Mesenchymal stem cell (in vitro differentiated cells and primary cell): Measurements from ENCODE around the gene GADD45B.

Source experiments
- DNase-seq: peaks from one replicate; pipeline ENCODE4 v3.0.0-alpha.2; 2013
- H2AFZ ChIP-seq: one replicate; pipeline ENCODE4 v1.6.1; 2013; ENCODE audit warnings: low read depth, mild to moderate bottlenecking, control low read depth, inconsistent platforms, low read length, moderate library complexity
- H2AK5ac ChIP-seq: 2 replicates; pipeline ENCODE4 v1.6.1; 2013; ENCODE audit warnings: low read length, moderate library complexity, mild to moderate bottlenecking, inconsistent platforms; ENCODE audit not compliant: severe bottlenecking
- H2BK120ac ChIP-seq: one replicate; pipeline ENCODE4 v1.6.1; 2013; ENCODE audit warnings: low read depth, mild to moderate bottlenecking, inconsistent platforms, low read length, moderate library complexity
- H2BK12ac ChIP-seq, 2 experiments: one replicate each; pipeline ENCODE4 v1.6.1; 2013; ENCODE audit warnings: inconsistent platforms in 2 of 2, low read length in 2 of 2, mild to moderate bottlenecking in 2 of 2, moderate library complexity in 2 of 2, control low read depth in 1 of 2
- H2BK15ac ChIP-seq: one replicate; pipeline ENCODE4 v1.6.1; 2013; ENCODE audit warnings: mild to moderate bottlenecking, low read depth, inconsistent platforms; ENCODE audit not compliant: poor library complexity, severe bottlenecking
- H2BK5ac ChIP-seq: 2 replicates; pipeline ENCODE4 v1.6.1; 2013; ENCODE audit warnings: low read depth, mild to moderate bottlenecking, low read length, control low read depth, inconsistent platforms; ENCODE audit not compliant: poor library complexity, severe bottlenecking
- H3K14ac ChIP-seq, 2 experiments: one replicate each; pipeline ENCODE4 v1.6.1; 2013; ENCODE audit warnings: inconsistent platforms in 2 of 2, low read length in 2 of 2, control low read depth in 1 of 2, mild to moderate bottlenecking in 1 of 2, moderate library complexity in 1 of 2
- H3K18ac ChIP-seq, 2 experiments: one replicate each; pipeline ENCODE4 v1.6.1; 2013; ENCODE audit warnings: inconsistent platforms in 2 of 2, low read length in 2 of 2, control low read depth in 1 of 2, low read depth in 1 of 2, mild to moderate bottlenecking in 1 of 2
- H3K23ac ChIP-seq, 2 experiments: one replicate each; pipeline ENCODE4 v1.6.1; 2013; ENCODE audit warnings: inconsistent platforms in 2 of 2, low read length in 2 of 2, mild to moderate bottlenecking in 2 of 2, moderate library complexity in 2 of 2, control low read depth in 1 of 2
- H3K27ac ChIP-seq: 2 replicates; pipeline ENCODE4 v1.5.1; 2013; ENCODE audit warnings: mild to moderate bottlenecking, moderate library complexity, low read length, control low read depth, inconsistent platforms; ENCODE audit not compliant: poor library complexity, severe bottlenecking
- H3K27me3 ChIP-seq, 2 experiments: 2 replicates each; pipeline versions ENCODE4 v1.6.1 to v1.7.0; 2013; ENCODE audit warnings: low read length in 2 of 2, mild to moderate bottlenecking in 2 of 2, moderate library complexity in 2 of 2, control low read depth in 1 of 2, inconsistent platforms in 1 of 2; ENCODE audit not compliant: control insufficient read depth in 1 of 2, insufficient read depth in 1 of 2
- H3K36me3 ChIP-seq, 2 experiments: 2 replicates each; pipeline versions ENCODE4 v1.6.1 to v1.7.0; 2013; ENCODE audit warnings: low read length in 2 of 2, control low read depth in 1 of 2, inconsistent platforms in 1 of 2, low read depth in 1 of 2, mild to moderate bottlenecking in 1 of 2; ENCODE audit not compliant: insufficient read depth in 2 of 2, control insufficient read depth in 1 of 2
- H3K4ac ChIP-seq, 2 experiments: one replicate each; pipeline ENCODE4 v1.6.1; 2013; ENCODE audit warnings: inconsistent platforms in 2 of 2, low read length in 2 of 2, mild to moderate bottlenecking in 2 of 2, moderate library complexity in 2 of 2, control low read depth in 1 of 2, low read depth in 1 of 2
- H3K4me1 ChIP-seq: 2 replicates; pipeline ENCODE4 v1.6.1; 2013; ENCODE audit warnings: low read depth, low read length, control low read depth; ENCODE audit not compliant: control insufficient read depth, insufficient read depth
- H3K4me2 ChIP-seq: 2 replicates; pipeline ENCODE4 v1.6.1; 2013; ENCODE audit warnings: low read length, mild to moderate bottlenecking, inconsistent platforms; ENCODE audit not compliant: poor library complexity, severe bottlenecking
- H3K4me3 ChIP-seq, 2 experiments: 2 replicates each; pipeline versions ENCODE4 v1.5.1 to v1.7.0; 2013; ENCODE audit warnings: low read length in 2 of 2, mild to moderate bottlenecking in 2 of 2, control low read depth in 1 of 2, low read depth in 1 of 2; ENCODE audit not compliant: insufficient read depth in 1 of 2
- H3K79me1 ChIP-seq: replicated peaks from 2 replicates; pipeline ENCODE4 v1.6.1; 2013; ENCODE audit warnings: mild to moderate bottlenecking, control low read depth, low read length, inconsistent platforms; ENCODE audit not compliant: poor library complexity, severe bottlenecking
- H3K9ac ChIP-seq: 2 replicates; pipeline ENCODE4 v1.7.0; 2013; ENCODE audit warnings: mild to moderate bottlenecking, low read length, moderate library complexity
- H3K9me3 ChIP-seq: 2 replicates; pipeline ENCODE4 v1.7.0; 2013; ENCODE audit warnings: mild to moderate bottlenecking, low read length; ENCODE audit not compliant: control insufficient read depth
- H4K8ac ChIP-seq: one replicate; pipeline ENCODE4 v1.6.1; 2013; ENCODE audit warnings: inconsistent platforms, mild to moderate bottlenecking, low read length, moderate library complexity
- H4K91ac ChIP-seq: one replicate; pipeline ENCODE4 v1.6.1; 2013; ENCODE audit warnings: mild to moderate bottlenecking, low read length, inconsistent platforms
- WGBS: methylation state at CpG from one replicate; pipeline ENCODE4 v1.1.7; 2013; ENCODE audit warnings: mixed read lengths; 5-methylcytosine and 5-hydroxymethylcytosine counted together

Gene GADD45B

DNA sequence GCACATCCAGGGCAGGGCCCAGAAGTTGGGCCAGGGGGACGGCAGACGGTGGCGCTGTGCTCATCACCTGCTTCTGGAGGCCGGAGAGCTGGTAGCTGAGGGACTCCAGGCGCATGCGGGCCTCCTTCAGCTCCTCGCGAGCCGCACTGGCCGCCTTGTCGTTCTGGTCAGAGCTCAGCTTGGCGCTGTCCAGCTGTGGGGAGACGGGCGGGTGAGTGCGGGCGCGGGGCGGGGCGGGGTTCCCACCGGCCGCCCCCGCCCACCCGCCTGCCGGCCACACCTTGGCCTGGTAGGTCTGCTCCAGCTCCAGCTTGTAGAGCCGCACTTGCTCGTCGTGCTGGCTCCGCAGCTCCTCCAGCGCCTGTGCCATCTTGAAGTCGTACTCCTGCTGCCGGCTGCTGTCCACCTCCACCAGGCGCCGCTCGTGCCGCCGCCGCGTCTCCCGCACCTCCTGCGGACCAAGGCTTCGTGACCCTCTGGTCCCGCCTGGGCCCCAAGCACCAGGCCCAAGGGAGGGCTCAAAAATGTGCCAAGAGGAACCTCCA lies 41.1 kb upstream of the GADD45B start:
- Histone ChIP-seq H3K18ac (no peak overlapping the region), H2BK120ac (no peak overlapping the region), H4K91ac (no peak overlapping the region), H3K23ac (no peak overlapping the region), H2BK15ac (no peak overlapping the region), H3K4me1 (peaks cover 1% of the 10 kb centered on the region), H2AK5ac (no peak overlapping the region), H3K4ac (no peak overlapping the region), H3K4me3 (no peak overlapping the region), H3K27me3 (no peaks in the 10 kb centered on the region), H3K4me2 (no peak overlapping the region), H3K9ac (no peak overlapping the region), H3K14ac (no peak overlapping the region), H4K8ac (no peak overlapping the region), H3K79me1 (peaks cover 47% of the 10 kb centered on the region), H3K36me3 (peaks cover 47 to 85% of the 10 kb centered on the region in 2 experiments), H3K27ac (no peak overlapping the region), H2BK5ac (no peak overlapping the region), H2BK12ac (no peak overlapping the region), H2AFZ (no peak overlapping the region), H3K9me3 (no peaks in the 10 kb centered on the region)
- 97% methylated on average over 42 of the region's 42 CpGs for WGBS
- no peak for DNase-seq

DNA sequence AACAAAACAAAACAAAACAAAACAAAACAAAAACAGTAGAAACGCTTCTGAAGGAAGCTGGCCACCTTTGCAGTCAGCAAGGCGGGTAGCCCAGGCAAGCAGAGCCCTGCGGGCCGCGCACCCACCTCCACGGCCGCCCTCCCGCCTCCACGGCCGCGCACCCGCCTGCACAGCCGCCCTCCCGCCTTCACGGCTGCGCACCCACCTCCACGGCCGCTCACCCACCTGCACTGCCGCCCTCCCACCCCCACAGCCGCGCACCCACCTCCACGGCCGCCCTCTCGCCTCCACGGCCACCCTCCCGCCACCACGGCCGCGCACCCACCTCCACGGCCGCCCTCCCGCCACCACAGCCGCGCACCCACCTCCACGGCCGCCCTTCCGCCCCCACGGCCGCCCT lies 39.5 kb upstream of the GADD45B start:
- Histone ChIP-seq H2BK5ac (no peak overlapping the region), H4K8ac (no peak overlapping the region), H4K91ac (no peak overlapping the region), H3K9me3 (no peaks in the 10 kb centered on the region), H3K27ac (no peak overlapping the region), H3K4me1 (peaks cover 1% of the 10 kb centered on the region), H3K79me1 (peaks cover 52% of the 10 kb centered on the region), H3K14ac (no peak overlapping the region), H3K27me3 (no peaks in the 10 kb centered on the region), H3K4ac (no peak overlapping the region), H2AK5ac (no peak overlapping the region), H3K18ac (no peak overlapping the region), H3K36me3 (peaks cover 35 to 77% of the 10 kb centered on the region in 2 experiments), H2BK12ac (no peak overlapping the region), H3K9ac (no peak overlapping the region), H3K4me2 (no peak overlapping the region), H2BK15ac (no peak overlapping the region), H2AFZ (no peak overlapping the region), H3K4me3 (no peak overlapping the region), H2BK120ac (no peak overlapping the region), H3K23ac (no peak overlapping the region)
- no peak for DNase-seq
- WGBS = 96% methylated on average over 36 of the region's 39 CpGs

- Histone ChIP-seq H3K4ac (no peak overlapping the region), H2BK5ac (no peak overlapping the region), H2AK5ac (no peak overlapping the region), H2BK120ac (no peak overlapping the region), H3K27ac (no peak overlapping the region), H3K18ac (no peak overlapping the region), H3K4me1 (peaks cover 1% of the 10 kb centered on the region), H2AFZ (no peak overlapping the region), H2BK12ac (no peak overlapping the region), H3K79me1 (peaks cover 55% of the 10 kb centered on the region), H3K4me2 (no peak overlapping the region), H3K36me3 (peaks cover 33 to 77% of the 10 kb centered on the region in 2 experiments), H3K9me3 (no peaks in the 10 kb centered on the region), H3K23ac (no peak overlapping the region), H4K91ac (no peak overlapping the region), H2BK15ac (no peak overlapping the region), H3K14ac (no peak overlapping the region), H3K4me3 (no peak overlapping the region), H4K8ac (no peak overlapping the region), H3K9ac (no peak overlapping the region), H3K27me3 (no peaks in the 10 kb centered on the region)
- 96% methylated on average over 14 of the region's 15 CpGs for WGBS
- no peak for DNase-seq
Observed at GRCh38 chr19:2436926-2437325, 39.0 kb upstream of the GADD45B start.

- H3K4me3 ChIP-seq = no peak overlapping the region
- no peak overlapping the region for H2BK12ac ChIP-seq
- H3K4me1 ChIP-seq = no peaks in the 10 kb centered on the region
- no peaks in the 10 kb centered on the region for H3K9me3 ChIP-seq
- H3K4me2 ChIP-seq = no peak overlapping the region
- H2AFZ ChIP-seq = no peak overlapping the region
- H2BK120ac ChIP-seq = no peak overlapping the region
- H3K23ac ChIP-seq = no peak overlapping the region
- H2AK5ac ChIP-seq = no peak overlapping the region
- no peak overlapping the region for H3K18ac ChIP-seq
- no peak overlapping the region for H2BK15ac ChIP-seq
- no peaks in the 10 kb centered on the region for H3K27me3 ChIP-seq
- no peak overlapping the region for H4K8ac ChIP-seq
- H3K14ac ChIP-seq = no peak overlapping the region
- 94% methylated on average over 20 of the region's 20 CpGs for WGBS
- peaks cover 38 to 75% of the 10 kb centered on the region in 2 experiments for H3K36me3 ChIP-seq
- peaks cover 57% of the 10 kb centered on the region for H3K79me1 ChIP-seq
- no peak for DNase-seq
- H3K4ac ChIP-seq = no peak overlapping the region
- H4K91ac ChIP-seq = peak overlapping the region; percentile 31
- no peak overlapping the region for H3K27ac ChIP-seq
- no peak overlapping the region for H3K9ac ChIP-seq
- H2BK5ac ChIP-seq = no peak overlapping the region
Observed at GRCh38 chr19:2438178-2438577, 37.7 kb upstream of the GADD45B start.
